ENCODE data around the gene ALOX15.

GRCh38 chr17:4585638-4585994 lies 55.9 kb downstream of the ALOX15 start:
- TF ChIP-seq CTCF (IDR thresholded peaks at IDR 0.05): no peak
- no peak for TF ChIP-seq POLR2A (IDR thresholded peaks at IDR 0.05)

Measured in esophagus squamous epithelium (tissue), 4 donors.